ES-I3 (cell line): ENCODE results near the gene PKD2.
"Not testable (repeated sequence)": the region's sequence is repeated elsewhere in the genome, so short reads cannot be mapped to it uniquely, and the experiment has no call there.

Experiments
- H3K36me3 ChIP-seq: 2 replicates; pipeline ENCODE4 v1.6.1; 2013; ENCODE audit warnings: mild to moderate bottlenecking, low read length, control low read depth, moderate library complexity; ENCODE audit not compliant: insufficient read depth
- H3K4me1 ChIP-seq: 2 replicates; pipeline ENCODE4 v1.6.1; 2013; ENCODE audit warnings: mild to moderate bottlenecking, control low read depth, low read length; ENCODE audit not compliant: insufficient read depth
- H3K9ac ChIP-seq: 2 replicates; pipeline ENCODE4 v1.6.1; 2013; ENCODE audit warnings: low read depth, mild to moderate bottlenecking, low read length, moderate library complexity
- H3K9me3 ChIP-seq: 2 replicates; pipeline ENCODE4 v1.6.1; 2013; ENCODE audit warnings: mild to moderate bottlenecking, low read length, moderate library complexity; ENCODE audit not compliant: control insufficient read depth, insufficient read depth

PKD2 gene

DNA sequence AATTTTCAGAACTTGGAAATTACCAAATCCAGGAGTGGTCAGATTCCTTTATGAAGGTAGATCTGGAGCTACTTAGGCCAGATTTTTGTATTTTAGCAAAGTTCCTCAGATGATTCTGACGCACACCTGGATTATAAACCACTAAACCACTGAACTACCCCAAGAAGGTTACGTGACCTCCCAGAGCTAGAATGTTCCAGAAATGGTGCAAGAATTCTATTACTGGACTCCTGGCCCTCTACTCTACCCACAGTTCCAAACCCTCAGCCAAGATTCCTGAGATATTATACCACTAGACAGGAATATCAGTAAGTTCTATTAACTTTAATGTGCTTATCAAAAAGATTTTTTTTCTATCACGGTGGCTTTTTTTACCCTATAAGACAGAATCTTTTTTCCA lies 83.9 kb downstream of the PKD2 start:
- H3K9me3 ChIP-seq: no peaks in the 10 kb centered on the region
- H3K9ac ChIP-seq: no peak overlapping the region
- no peaks in the 10 kb centered on the region for H3K4me1 ChIP-seq
- H3K36me3 ChIP-seq: no peaks in the 10 kb centered on the region

DNA sequence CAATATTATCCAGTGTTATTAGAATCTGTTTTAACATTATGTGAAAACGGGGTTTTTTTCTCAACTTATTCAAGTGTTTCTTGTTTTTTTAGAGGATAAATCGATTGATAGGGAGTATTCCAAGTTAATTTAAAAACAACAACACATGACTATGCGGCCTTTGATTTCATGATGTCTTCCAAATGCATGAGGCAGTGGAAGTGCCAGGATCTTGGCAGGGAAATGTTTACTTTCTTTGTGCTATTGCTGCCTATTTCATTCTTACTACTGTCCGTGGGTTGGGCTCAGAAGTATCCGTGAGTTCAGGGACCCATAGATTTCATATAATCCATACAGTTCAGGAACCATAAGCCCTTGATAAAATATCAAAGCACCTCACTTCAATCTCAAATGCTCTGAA lies 86.4 kb downstream of the PKD2 start:
- H3K9me3 ChIP-seq: no peaks in the 10 kb centered on the region
- no peaks in the 10 kb centered on the region for H3K4me1 ChIP-seq
- no peaks in the 10 kb centered on the region for H3K36me3 ChIP-seq

DNA sequence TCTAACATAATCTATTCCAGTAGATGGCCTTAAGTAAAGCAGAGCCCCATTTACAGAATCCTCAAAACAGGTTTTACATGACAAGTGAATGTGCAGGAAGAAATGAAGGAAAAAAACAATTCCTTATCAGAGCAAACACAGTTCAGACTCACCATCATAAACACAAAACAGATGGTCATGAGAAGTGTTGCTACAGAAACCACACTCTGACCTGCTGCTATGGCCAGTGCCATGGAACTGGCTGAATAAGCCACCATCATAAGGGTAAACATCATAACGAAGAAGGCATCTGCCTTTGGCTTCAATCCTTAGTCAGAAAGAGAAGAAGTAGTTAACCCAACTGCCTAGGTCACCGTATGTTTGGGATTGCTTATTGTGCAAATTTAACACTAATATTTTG lies 89.9 kb downstream of the PKD2 start:
- Histone ChIP-seq H3K4me1 (no peaks in the 10 kb centered on the region), H3K36me3 (no peaks in the 10 kb centered on the region), H3K9me3 (no peaks in the 10 kb centered on the region), H3K9ac (no peak overlapping the region)

More for the DNA sequence above, 86.4 kb downstream of the PKD2 start:
- H3K9ac ChIP-seq: no peak overlapping the region

DNA sequence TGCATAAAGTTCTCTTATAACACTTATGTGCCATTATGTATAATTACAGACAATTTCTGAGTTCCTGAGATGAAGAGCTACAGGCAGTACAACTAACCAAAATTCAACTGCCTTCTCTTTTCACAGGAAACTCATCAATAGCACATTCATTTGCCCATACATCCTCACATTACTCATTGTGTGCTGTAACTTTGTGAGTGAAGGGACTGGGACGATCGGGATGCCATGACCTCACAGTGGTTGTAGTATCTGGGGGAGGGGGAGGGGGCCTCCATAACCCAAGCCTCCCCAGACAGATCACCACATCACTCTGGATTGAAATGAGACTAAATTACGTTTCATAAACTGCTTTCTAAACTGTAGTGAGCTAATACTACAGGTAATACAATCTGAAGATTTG lies 90.3 kb downstream of the PKD2 start:
- no peaks in the 10 kb centered on the region for H3K4me1 ChIP-seq
- H3K9ac ChIP-seq: no peak overlapping the region
- no peaks in the 10 kb centered on the region for H3K36me3 ChIP-seq
- H3K9me3 ChIP-seq: no peaks in the 10 kb centered on the region

DNA sequence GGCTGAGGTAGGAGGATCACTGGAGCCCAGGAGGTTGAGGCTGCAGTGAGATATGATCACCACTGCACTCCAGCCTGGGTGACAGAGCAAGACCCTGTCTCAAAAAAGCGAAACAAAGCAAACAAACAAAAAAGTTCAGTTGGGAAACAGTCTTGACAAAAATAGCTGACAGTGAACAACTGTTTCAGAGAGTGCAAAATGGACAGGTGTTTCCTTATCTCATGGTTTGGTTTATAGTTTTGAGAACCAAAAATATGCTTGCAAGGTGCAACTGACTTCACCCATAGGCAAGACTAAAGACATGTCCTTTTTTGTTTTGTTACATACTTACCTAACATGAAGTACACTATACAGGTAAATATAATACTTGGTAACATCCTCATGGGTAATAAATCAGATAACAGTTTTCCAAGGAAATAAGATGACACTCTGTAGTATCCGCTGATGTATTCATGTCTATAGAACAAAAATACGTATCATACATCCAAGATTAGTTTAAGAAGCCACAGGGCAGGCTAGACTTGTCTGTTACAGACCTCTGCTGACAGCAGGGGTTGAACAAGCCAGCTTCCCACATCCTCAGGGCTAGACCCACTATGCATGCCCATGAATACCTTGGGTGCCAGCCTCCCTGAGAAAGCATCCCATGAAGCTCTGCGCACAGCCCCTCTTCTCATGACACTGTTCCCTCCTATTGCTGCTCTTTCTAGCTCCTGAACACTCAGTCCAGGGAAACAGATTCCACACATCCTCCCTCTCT lies 91.7 kb downstream of the PKD2 start:
- H3K4me1 ChIP-seq: no peaks in the 10 kb centered on the region

DNA sequence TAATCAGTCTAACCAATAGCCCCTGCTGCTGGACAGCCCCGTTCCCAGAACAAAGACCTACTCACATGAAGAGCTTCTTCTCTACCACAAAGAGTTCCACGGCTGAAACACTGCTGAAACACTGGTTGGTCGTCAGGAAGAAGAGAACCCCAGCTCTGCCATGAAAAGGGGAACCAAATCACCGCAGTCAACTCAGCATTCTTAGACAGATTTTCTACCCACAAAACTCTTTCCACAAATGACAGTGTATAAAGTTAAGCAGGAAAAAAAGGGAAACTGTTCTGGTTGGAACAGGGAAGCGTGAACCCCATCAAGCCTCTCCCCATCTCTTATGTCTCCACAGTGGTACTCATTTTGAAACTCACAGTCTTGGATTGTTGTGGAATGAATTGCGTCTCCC lies 93.7 kb downstream of the PKD2 start:
- no peaks in the 10 kb centered on the region for H3K4me1 ChIP-seq
- H3K9me3 ChIP-seq: no peaks in the 10 kb centered on the region
- H3K36me3 ChIP-seq: no peaks in the 10 kb centered on the region
- H3K9ac ChIP-seq: no peak overlapping the region

More for the DNA sequence above, 91.7 kb downstream of the PKD2 start:
- H3K9me3 ChIP-seq: no peaks in the 10 kb centered on the region
- no peaks in the 10 kb centered on the region for H3K36me3 ChIP-seq
- no peak overlapping the region for H3K9ac ChIP-seq

DNA sequence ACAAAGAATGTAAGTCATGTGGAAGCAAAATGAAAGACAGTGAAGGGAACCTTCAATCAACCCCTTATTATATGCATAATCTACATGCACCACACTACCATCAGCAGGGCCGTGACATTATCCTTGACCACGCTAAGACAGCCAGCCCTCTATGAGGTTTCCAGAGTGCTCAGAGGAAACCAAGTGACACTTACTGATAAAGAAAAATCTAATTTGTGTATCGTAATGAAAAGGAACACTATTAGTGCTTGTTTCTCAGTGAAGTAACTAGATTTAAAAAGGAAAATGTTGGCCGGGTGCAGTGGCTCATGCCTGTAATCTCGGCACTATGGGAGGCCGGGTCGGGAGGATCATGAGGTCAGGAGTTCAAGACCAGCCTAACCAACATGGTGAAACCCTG lies 94.6 kb downstream of the PKD2 start:
- no peaks in the 10 kb centered on the region for H3K4me1 ChIP-seq
- H3K36me3 ChIP-seq: no peaks in the 10 kb centered on the region
- no peaks in the 10 kb centered on the region for H3K9me3 ChIP-seq
- H3K9ac ChIP-seq: no peak overlapping the region

DNA sequence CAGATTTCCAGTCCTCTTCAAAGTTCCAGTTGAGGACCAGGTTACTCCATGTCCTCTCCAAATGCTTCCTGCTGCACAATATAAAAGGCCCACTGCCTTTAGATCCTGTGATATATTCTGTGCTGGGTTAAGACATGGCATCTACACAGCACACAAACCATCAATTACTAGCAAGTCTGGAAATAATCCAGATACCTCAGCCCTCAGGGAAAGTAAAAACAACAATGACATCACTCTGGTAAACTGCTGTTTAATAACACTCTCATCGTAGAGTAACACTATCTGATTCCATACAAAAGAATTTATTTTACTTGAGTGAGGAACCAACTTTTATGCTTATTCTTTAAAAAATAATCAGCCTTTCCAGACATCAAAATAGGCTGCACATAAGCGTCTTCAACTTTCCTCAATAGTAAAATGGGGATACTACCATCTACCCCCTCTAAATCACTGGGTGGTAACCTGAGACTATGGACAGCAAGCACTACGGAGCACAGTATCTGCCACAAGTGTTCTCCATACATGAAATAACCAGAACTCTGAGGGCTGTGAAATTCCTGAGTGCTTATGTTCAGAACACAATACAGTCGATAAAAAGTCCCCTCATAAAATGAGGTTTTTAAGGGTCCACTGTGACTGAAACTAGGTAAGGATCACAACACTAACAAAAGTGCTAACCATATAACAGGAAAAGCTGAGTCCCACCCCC lies 97.6 kb downstream of the PKD2 start:
- Histone ChIP-seq H3K9me3 (no peaks in the 10 kb centered on the region), H3K36me3 (no peaks in the 10 kb centered on the region), H3K4me1 (0 out of 2 replicates have a peak, but pooled peaks cover 5% of the 10 kb centered on the region), H3K9ac (no peak overlapping the region)

DNA sequence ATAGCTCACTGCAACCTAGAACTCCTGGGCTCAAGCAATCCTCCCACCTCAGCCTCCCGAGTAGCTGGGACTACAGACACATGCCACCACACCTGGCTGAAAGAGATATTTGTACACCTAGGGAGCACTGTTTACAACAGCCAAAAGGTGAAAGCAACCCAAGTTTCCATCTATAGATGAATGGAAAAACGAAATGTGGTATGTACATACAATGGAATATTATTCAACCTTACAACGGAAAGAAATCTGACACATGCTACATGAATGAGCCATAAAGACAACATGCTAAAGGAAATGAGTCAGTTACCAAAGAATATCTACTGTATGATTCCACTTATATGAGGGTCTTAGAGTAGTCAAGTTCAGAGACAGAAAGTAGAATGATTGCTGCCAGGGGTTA lies 98.8 kb downstream of the PKD2 start:
- Histone ChIP-seq H3K4me1 (0 out of 2 replicates have a peak, but pooled peaks cover 5% of the 10 kb centered on the region), H3K9ac (no peak overlapping the region), H3K36me3 (no peaks in the 10 kb centered on the region), H3K9me3 (no peaks in the 10 kb centered on the region)

DNA sequence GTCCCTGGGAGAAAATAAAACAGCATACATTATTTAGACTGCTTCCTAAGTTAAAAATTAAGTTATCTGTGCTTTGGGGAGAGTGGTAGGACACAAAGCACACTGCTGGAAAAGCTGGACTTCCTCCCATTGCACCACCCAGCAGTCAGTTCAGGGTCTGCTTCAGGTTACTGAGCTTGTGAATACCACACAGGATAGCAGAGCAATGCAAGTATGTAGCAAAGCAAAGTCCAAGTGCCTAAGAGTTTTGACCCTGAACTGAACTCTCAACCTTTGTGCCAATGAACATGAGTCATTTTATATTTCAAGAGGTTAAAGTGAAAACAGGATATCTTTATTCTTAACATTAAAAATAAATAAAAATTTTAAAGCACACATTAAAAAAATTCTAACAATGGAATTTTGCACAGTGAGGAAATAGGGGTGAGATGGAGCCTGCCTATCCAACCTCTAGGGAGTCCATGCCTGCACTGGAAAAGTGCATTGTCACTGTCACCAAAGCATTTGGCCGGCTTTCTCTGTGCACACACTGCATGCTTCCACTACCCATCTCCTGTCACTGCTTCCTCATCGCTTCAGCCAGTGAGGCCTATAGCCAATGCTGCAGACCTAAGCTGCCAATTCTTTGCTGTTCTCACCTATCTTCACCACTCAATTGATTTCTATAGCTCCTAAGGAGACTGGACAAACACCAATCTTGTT lies 100.1 kb downstream of the PKD2 start:
- Histone ChIP-seq H3K9ac (no peak overlapping the region), H3K9me3 (no peaks in the 10 kb centered on the region), H3K36me3 (no peaks in the 10 kb centered on the region), H3K4me1 (0 out of 2 replicates have a peak, but pooled peaks cover 5% of the 10 kb centered on the region)

DNA sequence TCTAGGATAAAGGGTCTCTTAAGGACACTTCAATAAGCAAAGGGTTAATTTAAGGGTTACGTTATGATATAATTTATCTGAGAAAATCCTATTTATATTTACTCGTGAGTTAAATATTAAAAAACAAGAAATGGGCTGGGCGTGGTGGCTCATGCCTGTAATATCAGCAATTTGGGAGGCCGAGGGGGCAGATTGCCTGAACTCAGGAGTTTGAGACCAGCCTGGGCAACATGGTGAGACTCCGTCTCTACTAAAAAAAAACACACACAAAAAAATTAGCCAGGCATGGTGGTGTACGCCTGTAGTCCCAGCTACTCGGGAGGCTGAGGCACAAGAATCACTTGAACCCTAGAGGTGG lies 100.7 kb downstream of the PKD2 start:
- not testable (repeated sequence) for H3K9me3 ChIP-seq, H3K4me1 ChIP-seq, H3K36me3 ChIP-seq, H3K9ac ChIP-seq

DNA sequence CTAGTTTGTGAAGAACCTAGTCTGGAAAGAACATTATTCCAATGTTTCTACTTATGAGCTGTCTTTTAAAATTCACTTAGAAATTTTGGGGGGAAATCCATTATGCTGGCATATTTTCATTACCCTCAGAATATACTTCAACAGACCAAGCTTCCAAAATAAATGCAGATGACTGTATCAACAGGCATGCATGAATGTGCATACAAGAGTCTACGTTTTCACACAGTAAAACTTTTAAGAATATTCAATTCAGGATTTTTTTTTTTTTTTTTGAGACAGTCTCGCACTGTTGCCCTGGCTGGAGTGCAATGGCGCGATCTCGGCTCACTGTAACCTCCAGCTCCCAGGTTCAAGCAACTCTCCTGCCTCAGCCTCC lies 101.3 kb downstream of the PKD2 start:
- Histone ChIP-seq H3K9ac (no peak overlapping the region), H3K4me1 (0 out of 2 replicates have a peak, but pooled peaks cover 5% of the 10 kb centered on the region), H3K36me3 (no peaks in the 10 kb centered on the region), H3K9me3 (no peaks in the 10 kb centered on the region)

DNA sequence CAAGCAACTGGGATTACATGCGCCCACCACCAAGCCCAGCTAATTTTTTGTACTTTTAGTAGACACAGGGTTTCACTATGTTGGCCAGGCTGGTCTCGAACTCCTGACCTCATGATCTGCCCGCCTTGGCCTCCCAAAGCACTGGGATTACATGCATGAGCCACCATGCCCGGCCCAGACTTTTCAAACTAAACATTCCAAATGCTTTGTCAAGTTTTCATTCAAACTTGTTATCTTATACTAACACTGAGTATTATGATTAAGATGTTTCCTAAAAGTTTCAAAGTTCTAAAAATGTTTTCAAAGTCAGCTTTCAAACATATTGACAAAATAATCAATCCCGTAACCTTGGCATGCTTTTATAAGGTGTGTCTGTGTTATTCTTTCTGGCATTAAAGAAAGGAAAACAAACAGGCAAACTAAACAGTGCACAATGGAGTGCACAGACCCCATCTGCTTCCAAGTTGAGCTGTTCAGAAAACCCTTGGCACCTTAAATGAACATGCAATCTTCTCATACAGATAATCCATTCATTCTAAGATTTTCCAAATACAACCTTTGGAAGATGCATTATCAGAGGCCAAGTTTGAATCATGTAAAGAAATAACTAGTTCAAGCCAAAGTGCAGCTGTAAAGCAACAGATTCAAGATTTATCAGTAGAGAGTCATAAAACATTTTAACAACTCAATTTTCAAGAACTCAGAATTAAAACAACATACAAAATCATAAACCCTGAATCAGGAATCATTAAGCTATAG lies 101.9 kb downstream of the PKD2 start:
- H3K9ac ChIP-seq: no peak overlapping the region
- no peaks in the 10 kb centered on the region for H3K9me3 ChIP-seq
- no peaks in the 10 kb centered on the region for H3K36me3 ChIP-seq
- 0 out of 2 replicates have a peak, but pooled peaks cover 5% of the 10 kb centered on the region for H3K4me1 ChIP-seq

DNA sequence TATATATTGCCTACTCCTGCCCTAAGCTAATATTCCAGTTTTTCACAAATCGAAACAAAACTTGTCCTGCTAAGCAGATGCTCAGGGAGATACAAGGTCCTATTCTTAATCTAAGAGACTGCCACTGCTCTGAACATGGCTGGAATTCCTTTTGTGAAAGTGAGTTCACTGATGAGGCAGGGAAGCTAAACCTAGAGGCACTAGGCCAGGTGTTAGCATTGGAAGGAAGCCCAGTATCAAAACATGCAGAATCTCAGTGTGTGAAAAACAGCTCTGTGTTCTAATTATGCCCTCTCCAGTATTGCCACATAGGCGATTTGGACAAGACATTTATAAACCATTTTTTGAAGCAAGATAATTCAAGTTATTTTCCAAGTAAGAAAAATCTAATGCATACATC lies 103.4 kb downstream of the PKD2 start:
- Histone ChIP-seq H3K9ac (no peak overlapping the region), H3K36me3 (no peaks in the 10 kb centered on the region), H3K9me3 (no peaks in the 10 kb centered on the region), H3K4me1 (0 out of 2 replicates have a peak, but pooled peaks cover 5% of the 10 kb centered on the region)
